GM21447 (cell line): ENCODE measurements around the gene ZFYVE28.
"Not testable (repeated sequence)": the region's sequence is repeated elsewhere in the genome, so short reads cannot be mapped to it uniquely, and the experiment has no call there.

Experiments used
- ATAC-seq: cut with Tn5 transposase; IDR thresholded peaks from one replicate; pipeline ENCODE4 v1.9.1; 2021; ENCODE audit not compliant: unreplicated experiment

ZFYVE28 gene

DNA sequence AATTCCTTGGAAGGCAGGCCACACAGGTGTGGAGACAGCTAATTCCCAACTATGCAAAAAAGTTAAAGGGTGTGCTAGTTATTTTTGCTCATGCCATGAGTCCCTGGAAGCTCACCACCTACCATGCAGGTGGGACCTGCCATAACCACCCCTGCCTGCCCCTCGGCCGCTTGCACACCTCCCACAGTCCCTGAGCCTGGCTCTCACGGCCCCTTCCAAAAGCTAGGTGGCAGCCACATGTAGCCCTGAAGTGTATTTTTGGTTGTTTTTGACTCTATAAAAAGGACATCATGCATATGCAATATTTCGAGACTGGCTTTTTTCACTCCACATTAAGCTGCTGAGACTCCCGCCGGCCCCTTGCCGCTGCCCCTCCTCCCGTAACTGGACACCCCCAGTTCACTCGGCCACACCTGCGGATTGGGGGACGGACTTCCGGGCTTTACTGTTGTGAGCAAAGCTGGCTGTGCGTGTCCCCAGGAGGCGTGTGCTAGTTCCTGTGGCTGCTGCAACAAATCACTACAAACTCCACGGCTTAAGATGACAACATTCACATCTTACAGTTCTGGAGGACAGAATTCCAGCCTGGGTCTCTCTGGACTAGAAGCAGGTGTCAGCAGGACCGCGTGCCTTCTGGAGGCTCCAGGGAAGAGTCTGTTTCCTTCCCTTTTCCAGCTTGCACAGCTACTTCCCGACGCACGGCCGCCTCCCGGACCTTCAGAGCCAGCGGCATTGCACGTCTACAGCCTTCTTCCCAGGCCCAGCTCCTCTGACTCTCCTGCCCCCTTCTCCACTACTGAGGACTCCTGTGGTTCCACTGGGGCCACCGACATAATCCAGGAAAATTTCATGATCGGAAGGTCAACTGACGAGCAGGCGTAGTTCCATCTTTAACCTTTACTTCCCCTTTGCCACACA is 24.8 kb downstream of the ZFYVE28 start:
- no peak for ATAC-seq

DNA sequence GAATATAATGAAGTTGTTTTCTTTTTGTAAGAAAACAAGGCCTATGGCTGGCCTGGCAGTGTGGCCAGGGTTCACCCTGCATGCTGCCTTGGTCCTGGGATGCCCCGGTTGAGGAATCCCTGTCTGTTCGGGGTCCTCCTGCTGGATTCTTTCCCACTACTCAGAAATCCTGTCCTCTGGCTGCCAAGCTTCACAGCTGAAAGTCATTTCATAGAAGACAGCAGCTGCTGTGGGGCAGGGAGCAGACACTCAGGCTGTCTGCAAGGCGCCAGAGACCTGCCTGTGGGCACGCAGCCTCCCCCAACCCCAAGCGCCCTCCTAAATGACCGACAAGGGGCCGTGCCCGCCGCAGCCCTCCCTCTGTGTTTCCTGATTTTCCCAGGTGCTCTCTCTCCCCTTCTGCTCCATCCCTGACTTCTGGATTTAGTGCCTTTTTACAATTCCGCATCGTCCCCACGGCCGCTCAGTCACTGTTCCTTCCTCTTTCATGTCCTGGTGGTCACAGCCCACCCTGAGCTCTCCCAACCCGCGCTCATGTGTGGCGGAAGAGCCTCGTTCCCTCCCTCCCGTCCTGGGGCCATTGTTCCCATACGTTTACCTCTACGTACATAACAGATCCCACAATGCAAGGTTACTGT is 27.5 kb downstream of the ZFYVE28 start:
- ATAC-seq = no peak

DNA sequence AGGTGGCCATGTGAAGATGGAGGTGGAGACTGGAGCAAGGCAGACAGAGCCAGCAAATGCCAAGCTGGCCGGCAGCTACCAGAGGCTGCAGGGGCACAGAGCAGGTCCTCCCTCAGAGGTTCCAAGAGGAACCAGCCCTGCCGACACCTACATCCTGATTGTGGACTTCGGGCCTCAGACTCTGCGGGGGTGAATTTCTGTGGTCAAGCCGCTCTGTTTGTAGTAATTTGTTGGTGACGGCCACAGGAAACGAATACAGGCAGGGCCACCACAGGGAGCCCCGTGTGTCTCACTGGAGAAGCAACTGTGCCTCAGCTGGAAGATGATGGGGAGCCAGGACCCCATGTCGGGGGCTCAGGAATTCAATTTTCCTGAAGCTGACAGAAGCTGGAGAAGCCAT is 28.3 kb downstream of the ZFYVE28 start:
- no peak for ATAC-seq

DNA sequence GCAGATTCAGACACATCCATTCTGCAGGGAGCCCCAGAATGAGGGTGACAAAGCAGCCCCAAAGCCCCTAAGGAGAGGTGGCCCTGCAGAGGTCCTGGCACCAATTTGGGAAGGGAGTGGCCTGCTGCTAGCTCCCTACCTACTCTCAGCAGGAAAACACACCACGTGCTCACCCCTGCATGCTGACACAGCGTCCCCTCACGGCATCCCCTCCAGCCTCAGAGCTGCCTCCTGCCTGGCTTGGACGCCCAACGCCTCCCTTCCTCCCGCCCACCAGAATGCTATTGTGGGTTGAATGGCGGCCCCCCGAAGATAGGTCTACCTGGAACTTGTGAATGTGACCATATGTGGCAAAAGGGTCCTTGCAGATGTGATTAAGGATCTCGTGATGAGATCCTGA is 28.8 kb downstream of the ZFYVE28 start:
- ATAC-seq = no peak

DNA sequence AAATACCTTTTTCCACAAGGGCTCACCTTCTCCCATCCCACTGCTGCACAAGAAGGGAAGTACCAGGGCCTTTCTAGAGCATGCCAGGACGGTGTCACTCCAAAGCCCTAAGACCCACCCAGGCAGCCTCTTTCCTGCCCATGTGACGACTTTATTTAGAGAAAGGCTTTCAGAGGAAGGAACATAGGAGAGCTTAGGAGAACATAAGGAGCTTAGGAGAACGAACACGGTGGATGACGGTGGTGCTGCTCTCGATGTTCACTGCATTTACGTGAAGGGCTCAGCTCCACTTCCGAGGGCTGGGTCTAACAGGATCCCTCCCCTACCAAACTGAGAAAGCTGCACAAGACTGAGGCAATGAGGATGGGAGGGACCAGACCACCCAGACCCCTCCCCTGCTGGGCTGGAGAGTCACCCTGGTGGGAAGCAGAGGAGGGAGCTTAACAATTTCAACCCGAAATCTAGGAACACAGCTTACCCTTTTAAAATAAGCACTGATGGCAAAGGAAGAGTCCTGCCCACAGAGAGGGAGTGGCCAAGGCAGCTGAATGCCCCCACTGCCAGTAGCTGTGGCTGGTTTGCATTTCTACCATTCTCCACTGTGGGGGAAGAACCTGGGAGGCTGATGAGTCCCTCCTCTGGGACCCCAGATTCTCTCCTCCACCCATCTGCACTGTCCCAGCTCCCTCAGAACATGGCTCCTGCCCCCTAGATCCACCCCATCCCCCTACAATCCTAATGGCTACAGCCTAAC is 29.8 kb downstream of the ZFYVE28 start:
- no peak for ATAC-seq

DNA sequence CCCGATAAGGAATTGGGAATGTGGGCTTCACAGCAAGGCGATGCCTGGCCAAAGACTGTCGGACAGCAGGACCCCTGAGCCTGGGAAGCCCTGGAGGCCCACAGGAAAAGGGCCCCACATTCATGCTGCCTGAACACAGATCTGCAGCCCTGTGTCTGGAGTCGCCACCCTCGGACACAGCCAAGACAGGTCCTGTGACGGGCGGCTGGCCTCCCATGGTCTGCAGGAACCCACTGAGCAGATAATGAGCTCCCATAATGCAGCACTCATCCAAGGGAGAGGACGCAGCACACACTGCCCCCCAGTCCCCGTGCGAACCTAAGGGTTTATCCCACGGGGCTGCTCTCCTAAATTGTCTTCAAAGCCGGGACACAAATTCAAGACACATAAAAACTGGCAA is 30.6 kb downstream of the ZFYVE28 start:
- ATAC-seq = no peak

DNA sequence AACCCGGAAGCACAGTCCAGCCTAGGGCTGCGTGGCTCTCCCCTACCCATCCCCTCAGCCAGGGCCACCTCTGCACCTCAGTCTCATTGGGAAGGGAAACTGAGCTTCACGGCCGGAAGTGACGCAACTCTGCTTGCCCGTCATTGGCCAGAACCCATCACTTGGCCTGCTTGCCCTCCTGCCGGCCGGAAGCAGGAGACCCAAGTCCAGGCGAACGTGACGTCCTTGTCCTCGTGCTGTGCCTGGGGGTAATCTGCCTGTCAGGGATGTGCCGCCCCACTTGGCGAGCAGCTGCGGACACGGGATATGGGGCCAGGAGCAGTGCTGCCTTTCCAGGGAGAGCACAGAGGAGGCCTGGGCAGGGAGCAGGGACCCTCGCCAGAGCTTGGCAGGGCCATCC is 31.2 kb downstream of the ZFYVE28 start:
- no peak for ATAC-seq

DNA sequence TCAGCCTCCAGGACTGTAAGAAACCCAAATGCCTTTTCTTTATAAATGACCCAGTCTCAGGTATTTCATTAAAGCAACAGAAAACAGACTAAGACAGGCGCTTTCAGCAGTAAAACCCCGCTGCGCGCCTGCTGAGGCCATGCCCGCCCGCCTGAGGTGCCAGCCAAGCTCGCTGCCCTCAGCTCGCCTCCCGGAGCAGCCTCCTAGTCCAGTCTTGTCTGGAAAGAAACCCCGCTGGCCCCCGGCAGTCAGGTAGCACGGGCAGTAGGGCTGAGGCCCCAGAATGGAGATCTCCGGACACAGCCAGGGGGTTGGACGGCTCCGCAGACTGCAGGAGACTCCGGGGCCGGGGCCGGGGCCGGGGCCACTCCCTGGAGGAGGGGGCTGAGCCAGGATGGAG is 31.7 kb downstream of the ZFYVE28 start:
- no peak for ATAC-seq

DNA sequence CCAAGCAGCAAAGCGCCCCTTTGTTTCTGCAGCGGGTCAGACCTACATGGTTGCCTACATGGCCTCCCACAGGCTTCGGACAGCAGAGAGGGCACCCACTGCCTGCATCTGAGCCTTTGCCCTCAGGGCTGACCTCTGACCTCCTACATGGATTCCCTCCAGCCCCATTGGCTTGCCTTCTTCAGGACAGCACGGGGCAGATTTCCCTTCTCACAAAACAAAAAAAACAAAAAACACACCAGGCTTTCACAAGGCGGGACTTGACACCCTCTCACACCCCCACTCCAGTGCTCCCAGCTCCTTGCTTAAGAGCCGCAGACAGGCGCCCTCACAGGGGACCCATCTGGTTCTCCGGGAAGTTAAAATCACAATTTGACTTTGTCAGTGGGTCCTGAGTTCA is 32.9 kb downstream of the ZFYVE28 start:
- no peak for ATAC-seq

DNA sequence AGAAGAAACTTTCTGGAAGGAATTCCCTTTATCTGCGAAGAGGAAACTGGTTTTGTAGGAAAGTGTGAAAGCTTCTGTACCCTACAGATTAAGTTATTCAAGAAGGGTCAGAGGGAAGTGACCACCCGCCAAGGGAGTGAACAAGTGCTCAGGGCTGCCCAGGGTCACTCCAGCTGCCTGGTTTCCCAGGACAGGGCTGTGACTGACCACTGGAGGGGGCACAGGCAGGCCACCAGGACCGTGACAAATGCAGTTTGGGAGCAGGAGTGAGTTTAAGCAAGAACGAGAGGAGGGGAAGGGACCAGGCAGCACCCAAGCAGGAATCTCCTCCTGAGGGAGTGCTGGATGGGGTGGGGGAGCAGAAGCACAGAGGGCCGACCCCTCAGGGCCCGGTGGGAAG is 34.2 kb downstream of the ZFYVE28 start:
- no peak for ATAC-seq

DNA sequence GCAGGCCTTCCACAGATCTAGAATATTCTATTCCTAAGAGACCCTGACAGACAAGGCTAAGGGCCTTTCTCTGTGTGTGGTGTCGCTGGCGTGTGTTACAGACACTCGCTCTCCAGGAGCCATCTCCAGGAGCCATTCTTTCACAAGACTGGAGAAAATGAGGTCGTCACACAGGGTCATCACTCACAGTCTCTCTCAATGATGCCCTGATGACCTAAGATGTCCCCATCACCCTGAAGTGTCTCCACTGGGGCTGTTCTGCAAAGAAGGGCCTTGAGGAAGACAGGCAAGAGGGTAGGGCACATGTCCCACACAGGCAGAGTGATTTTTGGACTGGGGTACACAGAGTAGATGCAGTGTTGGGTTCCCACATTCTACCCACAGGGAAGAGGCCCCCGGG is 34.7 kb downstream of the ZFYVE28 start:
- no peak for ATAC-seq

DNA sequence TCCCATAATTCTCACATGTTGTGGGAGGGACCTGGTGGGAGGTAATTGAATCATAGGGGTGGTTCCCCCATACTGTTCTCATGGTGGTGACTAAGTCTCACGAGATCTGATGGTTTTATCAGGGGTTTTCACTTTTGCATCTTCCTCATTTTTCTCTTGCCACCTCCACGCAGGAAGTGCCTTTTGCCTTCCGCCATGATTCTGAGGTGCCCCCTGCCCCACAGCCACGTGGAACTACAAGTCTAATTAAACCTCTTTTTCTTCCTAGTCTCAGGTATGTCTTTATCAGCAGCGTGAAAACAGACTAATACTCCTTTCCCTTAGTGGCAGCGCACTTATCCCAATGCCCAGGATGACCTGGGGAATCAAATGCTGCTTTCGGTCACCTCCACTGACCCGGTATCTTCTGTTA is 35.2 kb downstream of the ZFYVE28 start:
- not testable (repeated sequence) for ATAC-seq

DNA sequence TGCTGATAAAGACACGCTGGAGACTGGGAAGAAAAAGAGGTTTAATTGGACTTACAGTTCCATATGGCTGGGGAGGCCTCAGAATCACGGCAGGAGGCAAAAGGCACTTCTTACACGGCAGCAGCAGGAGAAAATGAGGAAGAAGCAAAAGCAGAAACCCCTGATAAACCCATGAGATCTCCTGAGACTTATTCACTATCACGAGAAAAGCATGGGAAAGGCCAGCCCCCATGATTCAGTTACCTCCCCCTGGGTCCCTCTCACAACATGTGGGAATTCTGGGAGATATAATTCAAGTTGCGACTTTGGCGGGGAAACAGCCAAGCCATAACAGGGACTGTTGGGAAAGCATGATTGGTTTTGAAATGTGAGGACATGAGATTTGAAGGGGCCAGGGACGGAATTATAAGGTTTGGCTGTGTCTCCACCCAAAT is 35.7 kb downstream of the ZFYVE28 start:
- ATAC-seq = not testable (repeated sequence)

DNA sequence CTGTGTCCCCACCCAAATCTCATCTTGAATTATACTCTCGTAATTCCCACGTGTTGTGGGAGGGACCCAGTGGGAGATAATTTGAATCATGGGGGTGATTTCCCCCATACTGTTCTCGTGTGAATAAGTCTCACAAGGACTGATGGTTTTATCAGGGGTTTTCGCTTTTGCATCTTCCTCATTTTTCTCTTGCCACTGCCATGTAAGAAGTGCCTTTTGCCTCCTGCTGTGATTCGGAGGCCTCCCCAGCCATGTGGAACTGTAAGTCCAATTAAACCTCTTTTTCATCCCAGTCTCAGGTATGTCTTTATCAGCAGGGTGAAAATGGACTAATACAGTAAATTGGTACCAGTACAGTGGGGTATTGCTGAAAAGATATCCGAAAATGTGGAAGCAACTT is 37.9 kb downstream of the ZFYVE28 start:
- not testable (repeated sequence) for ATAC-seq

DNA sequence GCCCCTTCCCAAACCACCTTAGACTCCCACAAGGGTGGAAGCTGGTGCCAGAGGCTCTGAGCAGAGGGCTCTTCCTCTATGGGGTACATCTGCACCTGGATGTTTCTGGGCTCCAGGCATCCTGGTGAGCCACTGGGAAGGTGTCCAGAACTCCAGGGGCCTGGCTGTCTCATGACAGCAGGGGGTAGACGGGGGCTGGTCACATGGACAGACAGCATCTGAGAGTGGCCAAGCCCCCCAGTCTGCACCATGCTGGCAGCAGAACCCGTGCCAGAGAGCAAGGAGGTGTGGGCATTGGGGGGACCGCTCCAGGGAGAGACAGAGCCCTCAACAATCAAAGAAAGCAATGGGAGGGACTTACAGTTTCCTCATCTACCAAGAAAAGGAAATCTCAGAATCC is 39.5 kb downstream of the ZFYVE28 start:
- ATAC-seq = no peak

DNA sequence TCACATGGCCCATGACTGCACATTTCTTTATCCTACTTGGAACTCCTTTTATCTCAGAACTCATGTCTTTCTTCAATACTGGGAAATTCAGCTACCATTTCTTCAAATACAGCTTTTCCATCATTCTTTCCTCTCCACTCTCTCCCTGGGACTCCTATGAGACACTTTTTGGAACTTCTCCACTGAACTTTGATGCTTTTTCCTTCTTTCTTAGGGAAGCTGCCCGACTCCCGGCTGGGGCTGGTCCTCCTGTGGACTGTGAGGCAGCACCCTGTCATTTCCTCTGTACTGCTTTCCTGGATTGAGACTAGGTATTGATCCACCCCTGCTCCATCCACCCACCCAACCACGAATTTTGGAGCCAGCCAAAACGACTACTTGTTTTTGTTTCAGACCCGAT is 40.0 kb downstream of the ZFYVE28 start:
- no peak for ATAC-seq

DNA sequence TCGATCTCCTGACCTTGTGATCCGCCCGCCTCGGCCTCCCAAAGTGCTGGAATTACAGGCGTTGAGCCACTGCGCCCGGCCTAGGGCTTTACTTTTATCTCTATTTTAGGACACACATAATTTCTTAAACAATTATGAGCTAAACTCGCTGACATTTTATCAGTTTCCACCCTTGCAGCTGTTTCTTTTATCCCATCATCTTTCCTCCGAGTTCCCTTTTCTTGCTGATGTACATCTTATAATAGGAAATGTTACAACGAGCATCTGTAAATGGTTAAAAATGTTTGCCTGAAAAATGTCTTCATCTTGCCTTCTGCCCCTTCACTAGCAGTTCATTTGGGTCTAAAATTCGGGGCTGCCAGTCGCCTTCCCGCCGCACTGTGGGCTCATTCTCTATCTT is 41.2 kb downstream of the ZFYVE28 start:
- ATAC-seq = no peak

DNA sequence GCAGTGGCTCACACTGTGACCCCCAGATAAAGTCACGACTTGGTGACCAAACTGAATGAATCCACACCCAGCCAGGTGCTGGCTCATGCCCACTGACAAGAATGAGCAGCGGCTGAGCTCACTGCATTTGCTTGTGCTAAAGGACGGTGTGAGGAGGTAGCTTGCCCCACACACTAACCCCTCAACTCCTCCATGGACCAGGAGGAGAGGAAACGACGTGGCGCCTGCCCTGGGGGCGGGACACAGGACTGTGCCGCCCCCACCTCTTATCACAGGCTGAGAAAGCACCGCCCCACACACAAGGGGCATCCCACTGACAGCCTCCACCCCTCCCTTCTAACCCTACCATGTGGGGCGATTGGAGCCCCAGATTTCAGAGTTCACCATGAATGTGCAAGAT is 43.0 kb downstream of the ZFYVE28 start:
- ATAC-seq = no peak

DNA sequence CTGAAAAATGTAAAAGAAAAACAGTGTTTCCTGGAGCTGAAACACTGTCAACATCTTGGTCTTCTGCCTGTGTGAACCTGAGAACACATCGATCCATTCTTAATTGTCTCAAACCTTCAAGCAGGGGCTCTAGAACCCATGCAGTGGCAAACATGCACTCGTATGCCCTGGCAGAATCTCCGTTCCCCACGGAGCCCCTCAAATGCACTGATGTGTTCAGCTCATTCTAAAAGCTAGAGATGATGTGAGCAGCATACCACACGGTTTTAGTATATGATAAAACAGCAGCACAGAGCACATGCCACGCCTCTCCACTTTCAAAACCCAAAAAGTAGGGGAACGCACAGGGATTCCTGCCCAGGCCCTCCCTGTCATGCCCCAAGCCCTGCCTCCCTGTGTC is 44.9 kb downstream of the ZFYVE28 start:
- ATAC-seq = no peak

DNA sequence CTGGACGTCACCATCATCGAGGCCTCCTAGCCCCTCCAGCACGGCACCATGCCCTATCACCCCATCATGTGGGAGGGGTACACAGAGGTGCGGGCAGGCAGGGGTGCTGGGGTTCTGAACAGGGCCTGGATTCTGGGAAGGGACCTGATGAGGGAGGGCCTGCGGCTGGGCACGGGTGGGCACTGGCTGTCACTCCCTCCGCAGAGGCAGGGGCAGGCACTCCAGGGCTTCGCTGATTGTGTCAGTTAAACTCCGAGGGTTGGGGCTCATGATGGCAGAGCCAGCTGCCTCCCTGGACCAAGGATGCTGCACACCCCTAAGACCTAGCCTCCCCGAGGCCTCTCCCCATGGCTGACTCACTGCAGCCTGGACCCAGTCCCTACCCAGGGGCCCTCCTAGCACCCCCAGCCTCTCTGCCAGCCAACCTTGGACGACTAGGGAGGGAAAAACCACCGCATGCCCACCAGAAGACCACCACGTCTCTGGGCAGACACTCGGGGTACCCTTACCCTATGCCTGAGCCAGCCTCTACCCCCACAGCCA is 45.9 kb downstream of the ZFYVE28 start:
- no peak for ATAC-seq

DNA sequence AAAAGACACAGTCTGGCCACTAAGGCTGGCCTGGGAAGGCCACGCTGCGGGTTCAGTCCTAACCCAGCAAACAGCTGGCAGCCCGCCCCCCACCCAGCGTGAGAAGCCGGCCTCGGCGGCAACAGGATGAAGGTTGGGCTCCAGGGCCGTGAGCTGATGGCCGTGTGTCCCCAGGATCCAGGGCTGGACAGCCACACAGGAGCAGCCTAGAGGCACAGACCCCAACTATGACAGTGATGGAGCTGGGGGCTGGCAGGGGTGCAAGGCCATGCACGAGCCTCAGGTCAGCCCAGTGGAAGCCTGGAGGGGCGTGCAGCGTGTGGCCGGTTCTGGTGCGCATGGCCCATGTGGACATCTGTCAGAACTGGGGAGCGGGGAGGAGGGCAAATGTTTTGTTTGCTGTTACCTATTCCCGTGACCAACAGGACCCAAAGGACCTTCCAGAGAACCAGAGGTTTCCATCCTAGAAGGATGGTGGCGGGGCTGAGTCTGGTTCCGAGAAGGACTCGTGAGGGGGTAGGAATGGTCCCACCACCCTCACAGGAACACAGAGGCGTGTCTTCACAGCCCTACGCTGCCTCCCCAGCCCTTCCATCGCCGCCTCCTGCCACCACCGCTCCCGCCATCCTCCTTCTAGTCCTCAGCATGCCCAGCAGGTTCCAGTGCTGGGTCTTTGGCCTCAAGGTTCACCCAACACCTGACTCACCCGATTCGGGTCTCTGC is 46.5 kb downstream of the ZFYVE28 start:
- no peak for ATAC-seq
